GM12875 (cell line): Measurements from ENCODE around the gene AP3D1.
A peak's percentile ranks its signal among the peaks of the same experiment; 100 is the strongest.

Experiments used
- H3K4me3 ChIP-seq: one replicate; pipeline ENCODE4 v1.5.1; 2011; ENCODE audit warnings: low read depth, low read length, control low read depth
- TF ChIP-seq, protein P1 (sequence below): IDR thresholded peaks from 2 replicates; pipeline ENCODE4 v1.5.1; 2011; ENCODE audit warnings: low read depth, mild to moderate bottlenecking, control low read depth, inconsistent platforms, low read length, moderate library complexity, borderline replicate concordance; ENCODE audit not compliant: insufficient read depth

The AP3D1 gene

DNA sequence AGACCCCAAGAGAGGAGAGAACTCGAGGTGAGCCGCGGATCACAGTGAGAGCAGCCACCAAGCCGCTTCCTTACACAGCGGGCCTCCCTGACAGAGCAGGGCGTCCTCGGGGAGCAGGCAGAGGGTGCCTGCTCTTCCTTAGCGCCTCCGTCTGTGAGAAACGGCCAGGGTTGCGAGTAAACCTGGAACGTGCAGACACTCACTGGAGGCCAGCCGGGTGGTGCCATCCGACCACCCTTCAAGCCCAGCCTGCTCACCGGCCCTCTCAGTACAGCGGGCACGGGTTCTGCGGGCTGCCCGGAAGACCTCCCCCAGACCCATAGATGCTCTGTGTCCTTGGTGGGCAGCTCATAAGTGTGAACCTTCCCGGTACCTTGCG lies 22.0 kb upstream of the AP3D1 start:
- no peak overlapping the region for H3K4me3 ChIP-seq
- TF ChIP-seq, protein P1, sequence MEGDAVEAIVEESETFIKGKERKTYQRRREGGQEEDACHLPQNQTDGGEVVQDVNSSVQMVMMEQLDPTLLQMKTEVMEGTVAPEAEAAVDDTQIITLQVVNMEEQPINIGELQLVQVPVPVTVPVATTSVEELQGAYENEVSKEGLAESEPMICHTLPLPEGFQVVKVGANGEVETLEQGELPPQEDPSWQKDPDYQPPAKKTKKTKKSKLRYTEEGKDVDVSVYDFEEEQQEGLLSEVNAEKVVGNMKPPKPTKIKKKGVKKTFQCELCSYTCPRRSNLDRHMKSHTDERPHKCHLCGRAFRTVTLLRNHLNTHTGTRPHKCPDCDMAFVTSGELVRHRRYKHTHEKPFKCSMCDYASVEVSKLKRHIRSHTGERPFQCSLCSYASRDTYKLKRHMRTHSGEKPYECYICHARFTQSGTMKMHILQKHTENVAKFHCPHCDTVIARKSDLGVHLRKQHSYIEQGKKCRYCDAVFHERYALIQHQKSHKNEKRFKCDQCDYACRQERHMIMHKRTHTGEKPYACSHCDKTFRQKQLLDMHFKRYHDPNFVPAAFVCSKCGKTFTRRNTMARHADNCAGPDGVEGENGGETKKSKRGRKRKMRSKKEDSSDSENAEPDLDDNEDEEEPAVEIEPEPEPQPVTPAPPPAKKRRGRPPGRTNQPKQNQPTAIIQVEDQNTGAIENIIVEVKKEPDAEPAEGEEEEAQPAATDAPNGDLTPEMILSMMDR: no peak

DNA sequence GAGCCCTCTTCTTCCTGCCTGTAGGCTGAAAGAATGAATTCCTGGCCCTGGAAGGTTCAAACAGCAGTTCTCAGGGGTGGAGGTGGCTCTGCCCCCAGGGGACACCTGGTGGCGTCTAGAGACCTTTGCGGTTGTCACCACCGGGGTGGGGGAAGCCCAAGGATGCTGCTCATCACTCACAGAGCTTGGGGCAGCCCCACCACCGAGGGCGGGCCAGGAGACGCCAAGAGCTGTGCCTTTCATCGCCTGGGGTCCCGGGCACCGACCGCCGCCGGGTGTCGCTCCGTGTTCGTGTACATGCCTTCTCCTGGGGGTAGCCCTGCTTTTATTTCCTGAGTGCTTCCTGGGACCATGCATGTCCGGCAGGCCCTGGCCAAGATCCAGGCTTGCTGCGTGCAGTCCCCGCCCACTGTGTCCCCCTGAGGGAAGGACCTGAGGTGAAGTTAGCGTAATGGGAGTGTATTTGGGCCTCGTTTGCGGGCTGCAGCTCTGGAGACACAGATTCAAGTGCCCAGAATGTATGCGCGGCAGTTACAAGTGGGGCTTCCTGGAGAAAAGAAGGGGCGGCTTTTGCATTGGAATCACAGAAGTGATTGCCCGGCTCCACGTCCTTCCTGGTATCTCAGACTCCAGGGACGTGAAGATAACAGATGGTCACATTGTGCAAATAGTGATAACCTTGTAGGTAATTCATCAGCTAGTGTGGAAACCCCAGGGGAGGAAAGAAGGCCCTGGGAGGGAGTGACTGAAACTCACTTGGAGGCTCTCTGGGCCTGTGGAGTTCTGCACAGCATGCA lies 20.2 kb upstream of the AP3D1 start:
- H3K4me3 ChIP-seq: peak overlapping the region; percentile 21
- TF ChIP-seq, protein P1: peak; percentile 22; the same call in 1 of the 2 replicates

DNA sequence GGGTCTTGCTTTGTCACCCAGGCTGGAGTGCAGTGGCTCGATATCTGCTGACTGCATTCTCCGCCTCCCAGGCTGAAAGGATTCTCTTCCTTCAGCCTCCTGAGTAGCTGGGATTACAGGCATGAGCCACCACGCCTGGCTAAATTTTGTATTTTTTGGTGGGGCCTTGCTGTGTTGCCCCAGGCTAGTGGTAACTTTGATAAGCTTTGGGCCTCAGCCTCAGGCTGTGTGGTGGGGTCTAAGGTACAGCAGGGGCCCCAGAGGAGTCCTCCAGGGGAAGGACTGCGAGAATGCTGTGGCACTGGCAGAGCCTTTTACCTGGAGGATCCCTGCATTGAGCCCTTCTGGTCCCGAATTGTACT lies 19.6 kb upstream of the AP3D1 start:
- TF ChIP-seq, protein P1: no peak
- H3K4me3 ChIP-seq: peak overlapping the region; percentile 21

DNA sequence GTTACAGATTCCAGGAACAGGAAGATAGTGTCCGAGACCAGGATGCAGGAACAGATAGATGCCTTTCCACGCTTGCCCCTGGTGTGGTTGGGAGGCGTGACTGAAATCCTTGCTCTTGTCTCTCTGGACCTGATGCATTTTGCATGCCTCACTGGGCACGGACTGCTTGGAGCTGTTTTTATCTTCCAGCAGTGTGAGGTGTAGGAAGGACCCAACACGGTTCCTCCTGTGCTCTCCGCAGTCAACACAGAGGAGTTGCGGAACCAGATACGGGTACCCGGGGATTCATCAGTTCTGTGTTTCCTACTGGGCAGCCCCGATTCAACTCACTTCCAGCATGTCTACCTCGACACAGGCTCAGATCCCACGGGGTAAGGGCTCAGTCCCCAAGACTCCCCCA lies 18.9 kb upstream of the AP3D1 start:
- TF ChIP-seq, protein P1: no peak
- H3K4me3 ChIP-seq: peak overlapping the region; percentile 13

DNA sequence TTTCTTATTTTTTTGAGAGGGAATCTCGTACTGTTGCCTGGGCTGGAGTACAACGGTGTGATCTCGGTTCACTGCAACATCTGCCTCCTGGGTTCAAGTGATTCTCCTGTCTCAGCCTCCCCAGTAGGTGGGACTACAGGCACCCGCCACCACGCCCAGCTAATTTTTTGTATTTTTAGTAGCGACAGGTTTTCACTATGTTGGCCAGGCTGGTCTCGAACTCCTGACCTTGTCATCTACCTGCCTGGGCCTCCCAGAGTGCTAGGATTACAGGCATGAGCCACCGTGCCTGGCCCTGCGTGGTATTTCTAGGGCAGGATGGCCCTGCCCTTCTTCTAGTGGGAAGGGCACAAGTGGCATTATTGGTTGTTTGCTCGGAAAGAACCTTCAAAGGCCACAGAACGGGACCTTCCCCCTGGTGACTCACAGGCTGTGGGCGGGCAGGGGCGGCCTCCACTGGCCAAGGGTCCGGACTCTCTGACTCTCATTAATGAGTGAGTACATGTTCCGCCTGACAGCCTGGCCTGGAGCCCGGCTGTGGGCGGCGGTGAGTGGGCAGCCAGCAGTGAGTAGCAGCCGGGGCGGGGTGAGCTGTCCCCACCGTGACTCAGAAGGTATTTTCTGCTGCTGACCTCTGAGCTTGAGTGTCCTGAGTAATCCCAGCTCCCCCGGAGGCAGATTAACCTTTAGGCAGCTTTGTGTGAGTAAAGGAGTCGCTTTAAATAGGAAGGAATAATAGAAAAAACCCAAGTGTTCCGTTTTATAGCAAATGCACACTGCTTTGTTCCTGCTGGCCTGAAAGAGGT lies 17.5 kb upstream of the AP3D1 start:
- H3K4me3 ChIP-seq: peak overlapping the region; percentile 1
- TF ChIP-seq, protein P1: no peak

DNA sequence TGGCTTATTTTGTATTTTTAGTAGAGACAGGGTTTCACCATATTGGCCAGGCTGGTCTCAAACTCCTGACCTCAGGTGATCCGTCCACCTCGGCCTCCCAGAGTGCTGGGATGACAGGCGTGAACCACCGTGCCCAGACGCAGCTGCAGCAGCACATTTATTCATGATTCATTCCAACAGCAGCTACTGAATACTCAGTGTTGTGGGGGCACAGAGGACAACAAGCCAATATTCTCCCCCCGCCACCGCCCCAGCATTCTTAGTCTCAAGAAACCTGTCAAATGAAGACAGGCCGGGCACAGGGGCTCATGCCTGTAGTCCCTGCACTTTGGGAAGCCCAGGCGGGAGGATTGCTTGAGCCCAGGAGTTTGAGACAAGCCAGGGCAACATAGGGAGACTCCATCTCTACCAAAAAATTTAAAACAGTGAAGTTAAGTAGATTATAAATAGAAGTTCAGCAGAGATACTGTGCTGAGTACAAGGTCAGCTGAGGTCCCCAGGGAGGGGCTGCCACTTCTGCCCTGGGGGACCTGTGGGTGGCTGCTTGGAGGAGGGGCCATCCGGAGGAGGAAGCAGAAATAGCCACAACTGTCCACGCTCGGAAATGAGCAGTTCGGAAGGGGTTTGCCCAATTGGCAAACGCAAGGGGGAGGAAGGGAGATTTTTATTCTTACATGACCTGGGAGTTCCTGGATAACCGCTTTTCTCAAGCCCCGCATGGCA lies 16.7 kb upstream of the AP3D1 start:
- TF ChIP-seq, protein P1: no peak
- H3K4me3 ChIP-seq: peak overlapping the region; percentile 22
